Iris pigment epithelial cell (primary cell): Measurements from ENCODE around the gene HIGD1B.
A peak's percentile ranks its signal among the peaks of the same experiment; 100 is the strongest.

Source experiments
- DNase-seq: peaks from one replicate; pipeline ENCODE4 v3.0.0-alpha.2; 2011; ENCODE audit warnings: low read depth

HIGD1B gene

GRCh38 chr17:44837196-44837595 lies 10.5 kb upstream of the HIGD1B start:
- DNase-seq = no peak

DNA sequence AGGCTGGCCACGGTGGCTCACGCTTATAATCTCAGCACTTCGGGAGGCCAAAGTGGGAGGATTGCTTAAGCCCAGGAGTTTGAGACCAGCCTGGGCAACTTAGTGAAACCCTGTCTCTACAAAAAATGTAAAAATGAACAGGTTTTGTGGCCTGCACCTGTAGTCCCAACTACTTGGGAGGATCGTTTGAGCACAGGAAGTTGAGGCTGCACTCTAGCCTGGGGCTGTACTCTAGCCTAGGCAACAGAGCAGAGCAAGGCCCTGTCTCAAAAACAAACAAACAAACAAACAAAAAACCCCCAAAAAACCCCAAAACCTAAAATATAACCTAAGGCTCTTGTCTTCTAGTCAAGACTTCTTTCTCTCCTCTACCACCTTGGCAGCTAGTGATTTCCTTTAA lies 7.4 kb upstream of the HIGD1B start:
- no peak for DNase-seq

GRCh38 chr17:44840936-44841335 lies 6.7 kb upstream of the HIGD1B start:
- DNase-seq = no peak

DNA sequence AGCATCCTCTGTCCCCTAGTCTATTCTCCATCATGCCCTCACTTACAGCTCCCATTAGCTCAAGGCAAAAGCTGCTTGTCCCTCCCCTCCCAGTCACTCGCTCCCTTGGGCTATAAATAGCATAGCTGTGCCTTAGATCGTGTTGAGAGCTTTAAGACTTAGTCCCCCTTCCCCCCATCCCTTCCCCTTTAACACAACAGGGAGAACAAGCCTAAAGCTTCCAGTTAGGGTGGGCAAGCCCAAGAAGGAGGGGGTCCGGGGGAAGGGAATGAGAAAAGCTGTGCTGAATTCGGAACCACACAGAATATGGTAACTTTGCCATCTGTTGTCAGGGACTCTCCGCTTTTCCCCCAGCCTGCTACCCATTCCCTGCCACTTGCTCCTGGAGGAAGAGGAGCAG lies 4.9 kb upstream of the HIGD1B start:
- DNase-seq = no peak

DNA sequence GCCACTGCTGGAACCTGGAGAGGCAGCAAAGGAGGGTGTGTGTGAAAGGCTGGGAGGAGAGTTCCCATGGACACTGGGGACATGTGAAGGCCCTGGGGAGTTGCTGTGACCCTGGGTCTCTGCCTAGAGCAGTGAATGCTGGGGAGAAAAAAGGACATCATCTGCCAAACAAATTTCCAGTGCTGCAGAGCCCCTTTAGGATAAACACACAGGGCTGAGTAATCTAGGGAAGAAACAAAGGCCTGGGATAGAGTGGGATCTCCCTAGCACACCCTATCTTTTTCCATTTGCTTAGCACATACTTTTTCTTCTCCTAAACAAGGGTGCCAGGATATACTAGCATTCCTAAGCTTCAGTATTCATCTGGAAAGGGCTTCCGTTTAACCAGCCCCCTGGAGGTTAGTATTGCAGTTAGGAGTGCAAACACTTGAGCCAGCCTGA lies 3.3 kb upstream of the HIGD1B start:
- DNase-seq = no peak

- DNase-seq = no peak
These were observed 1.5 kb upstream of the HIGD1B start for GRCh38 chr17:44846206-44846605.

GRCh38 chr17:44848257-44848795 lies 643 bp downstream of the HIGD1B start:
- no peak for DNase-seq

DNA sequence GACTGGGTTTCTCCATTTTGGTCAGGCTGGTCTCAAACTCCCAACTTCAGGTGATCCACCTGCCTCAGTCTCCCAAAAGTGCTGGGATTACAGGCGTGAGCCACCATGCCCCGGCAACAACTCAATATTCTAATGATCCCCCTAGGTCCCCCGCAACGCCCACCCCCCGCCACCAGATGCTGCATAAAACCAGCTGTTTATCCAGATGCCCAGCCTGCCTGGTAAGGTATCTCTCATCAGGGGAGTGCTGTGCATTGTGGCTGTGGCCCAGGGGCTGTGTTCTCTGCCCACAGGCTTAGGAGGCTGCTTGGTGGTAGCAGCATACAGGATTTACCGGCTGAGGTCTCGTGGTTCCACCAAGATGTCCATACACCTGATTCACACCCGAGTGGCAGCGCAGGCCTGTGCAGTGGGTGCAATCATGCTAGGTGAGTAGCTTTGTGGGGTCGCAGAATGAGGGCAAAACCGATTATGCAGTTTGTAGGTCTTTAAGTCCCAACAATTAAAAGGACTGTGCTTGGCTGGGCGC lies 1.3 kb downstream of the HIGD1B start:
- no peak for DNase-seq

DNA sequence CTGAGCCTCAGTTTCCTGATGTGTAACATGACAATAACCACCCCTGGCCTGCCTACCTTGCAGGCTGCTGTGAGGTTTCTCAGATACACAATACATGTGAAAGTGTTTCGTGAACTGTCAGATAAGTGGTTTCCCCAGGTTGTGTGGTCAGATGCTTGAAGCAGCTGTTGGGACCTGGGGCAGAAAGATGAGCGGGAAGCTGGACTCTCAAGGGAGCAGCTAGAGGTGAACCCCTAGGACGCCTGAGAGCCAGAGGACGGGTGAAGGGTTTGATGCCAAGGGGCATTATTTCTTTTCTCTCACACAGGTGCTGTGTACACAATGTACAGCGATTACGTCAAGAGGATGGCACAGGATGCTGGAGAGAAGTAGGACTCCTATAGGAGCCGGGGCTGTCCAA lies 2.3 kb downstream of the HIGD1B start:
- DNase-seq = no peak

DNA sequence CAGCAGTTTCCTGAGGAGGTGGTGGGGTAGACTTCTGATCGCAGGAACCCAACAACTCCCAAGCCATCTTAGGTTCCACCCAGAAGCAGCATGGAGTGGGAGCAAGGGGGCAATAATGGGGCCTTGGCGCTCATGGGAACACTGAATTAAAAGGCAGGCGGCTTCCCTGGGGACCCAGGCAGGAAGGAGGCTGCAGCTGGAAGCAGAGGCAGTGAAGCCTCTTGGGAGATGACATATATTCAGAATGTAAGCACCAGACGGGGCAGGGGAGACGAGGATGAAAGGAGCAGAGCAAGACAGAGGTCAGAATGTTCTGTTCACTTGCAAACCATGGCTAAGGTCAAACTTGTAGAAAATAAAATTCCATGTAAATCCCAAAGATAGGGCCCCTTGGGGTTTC lies 2.9 kb downstream of the HIGD1B start:
- DNase-seq = no peak

DNA sequence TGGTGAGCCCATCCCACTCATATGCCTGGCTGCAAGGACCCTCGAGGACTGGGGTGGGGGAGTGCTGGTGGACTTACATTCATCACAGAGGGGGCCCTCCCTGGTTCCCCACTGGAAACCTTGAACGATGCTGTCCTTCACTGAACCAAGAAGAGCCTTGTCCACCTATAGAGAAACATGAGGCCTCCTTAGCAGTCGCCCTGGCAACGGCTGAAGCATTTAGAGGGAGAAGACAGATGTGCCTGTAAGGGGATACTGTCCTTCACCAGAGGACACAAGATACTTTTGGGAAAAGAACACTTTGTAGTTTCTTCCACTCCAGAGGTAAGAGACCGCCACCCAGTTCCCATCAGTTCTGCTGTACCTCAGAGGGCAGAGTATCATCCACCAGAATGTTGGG lies 6.5 kb downstream of the HIGD1B start:
- no peak for DNase-seq

DNA sequence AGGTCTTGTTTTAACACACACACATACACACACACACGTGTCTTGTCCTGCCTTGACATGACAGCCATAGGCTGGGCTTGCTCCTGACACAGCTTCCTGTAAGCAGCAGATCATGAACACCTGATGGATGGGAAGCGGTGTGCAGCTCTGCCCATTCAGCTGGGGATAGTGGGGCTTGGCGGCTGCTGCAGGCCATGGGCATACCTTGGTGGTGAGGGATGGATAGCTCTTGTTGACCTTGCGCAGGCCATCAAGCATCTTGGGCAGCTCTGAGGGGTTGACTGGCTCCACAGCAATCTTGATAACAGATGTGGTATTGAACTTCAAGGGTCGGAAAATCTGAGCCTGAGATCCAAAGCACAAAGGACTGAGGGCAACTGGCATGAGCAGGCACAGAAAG lies 12.0 kb downstream of the HIGD1B start:
- no peak for DNase-seq

GRCh38 chr17:44862278-44862914 lies 14.7 kb downstream of the HIGD1B start:
- DNase-seq = no peak

- DNase-seq = peak; percentile 59
These were observed 15.6 kb downstream of the HIGD1B start for GRCh38 chr17:44863061-44863918.

DNA sequence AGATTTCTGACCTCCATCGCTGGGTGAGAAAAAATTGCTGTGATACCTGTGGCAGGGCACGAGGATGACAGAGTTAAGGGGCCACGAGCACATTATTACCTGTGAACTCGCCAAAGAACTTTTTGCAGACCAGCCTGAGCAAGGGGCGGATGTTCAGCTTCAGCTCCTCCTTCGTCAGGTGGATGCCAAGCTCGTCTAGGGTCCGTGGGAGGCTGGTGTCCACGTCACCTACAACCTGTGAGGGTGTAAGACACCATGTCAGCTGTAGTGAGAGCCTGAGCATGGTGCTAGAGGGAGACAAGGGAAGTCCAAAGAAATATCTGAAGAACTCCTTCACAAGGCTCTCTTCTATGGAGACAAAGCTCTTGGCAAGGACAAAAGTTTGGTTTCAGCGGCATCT lies 17.1 kb downstream of the HIGD1B start:
- no peak for DNase-seq

DNA sequence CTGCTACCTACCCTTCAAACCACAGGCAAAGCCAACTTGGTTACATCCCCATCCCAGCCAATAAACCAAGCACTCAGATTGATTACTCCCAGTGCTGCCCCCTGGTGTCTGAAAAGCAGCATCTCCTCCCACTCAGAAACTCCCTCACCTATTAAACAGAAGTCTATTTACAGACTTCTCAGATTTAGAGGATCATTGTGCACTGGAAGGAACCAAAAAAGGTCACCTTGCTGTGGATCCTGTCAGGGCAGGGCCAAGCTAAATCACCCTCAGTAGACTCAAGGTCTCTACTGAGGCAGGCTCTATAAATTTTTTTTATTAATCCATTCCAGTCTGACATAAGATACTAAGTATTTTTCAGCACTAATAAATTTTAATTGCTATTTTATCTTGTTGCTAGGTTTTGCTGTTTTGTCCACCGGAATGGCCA lies 17.6 kb downstream of the HIGD1B start:
- peak; percentile 67 for DNase-seq

GRCh38 chr17:44865931-44866330 lies 18.2 kb downstream of the HIGD1B start:
- DNase-seq = peak; percentile 27

DNA sequence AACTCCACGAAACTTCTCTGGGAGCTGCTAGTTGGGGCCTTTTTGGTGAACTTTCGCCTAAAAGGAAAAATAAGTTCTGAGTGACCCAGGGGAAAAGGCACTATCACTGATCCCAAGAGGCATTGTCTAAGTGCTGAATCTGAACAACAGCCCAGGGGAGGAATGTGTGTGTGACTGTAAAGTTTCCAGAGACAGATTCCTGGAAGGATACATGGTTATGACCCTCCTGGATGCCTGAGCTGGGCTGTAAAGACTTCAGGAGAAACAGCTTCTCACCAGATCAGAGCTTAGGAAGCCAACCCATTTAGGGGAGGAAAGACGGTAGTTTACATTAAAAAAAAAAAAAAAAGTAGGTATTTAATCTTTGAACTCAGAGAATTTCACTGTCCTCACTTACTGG lies 20.2 kb downstream of the HIGD1B start:
- no peak for DNase-seq

- no peak for DNase-seq
These were observed 23.9 kb downstream of the HIGD1B start for GRCh38 chr17:44871556-44871955.

DNA sequence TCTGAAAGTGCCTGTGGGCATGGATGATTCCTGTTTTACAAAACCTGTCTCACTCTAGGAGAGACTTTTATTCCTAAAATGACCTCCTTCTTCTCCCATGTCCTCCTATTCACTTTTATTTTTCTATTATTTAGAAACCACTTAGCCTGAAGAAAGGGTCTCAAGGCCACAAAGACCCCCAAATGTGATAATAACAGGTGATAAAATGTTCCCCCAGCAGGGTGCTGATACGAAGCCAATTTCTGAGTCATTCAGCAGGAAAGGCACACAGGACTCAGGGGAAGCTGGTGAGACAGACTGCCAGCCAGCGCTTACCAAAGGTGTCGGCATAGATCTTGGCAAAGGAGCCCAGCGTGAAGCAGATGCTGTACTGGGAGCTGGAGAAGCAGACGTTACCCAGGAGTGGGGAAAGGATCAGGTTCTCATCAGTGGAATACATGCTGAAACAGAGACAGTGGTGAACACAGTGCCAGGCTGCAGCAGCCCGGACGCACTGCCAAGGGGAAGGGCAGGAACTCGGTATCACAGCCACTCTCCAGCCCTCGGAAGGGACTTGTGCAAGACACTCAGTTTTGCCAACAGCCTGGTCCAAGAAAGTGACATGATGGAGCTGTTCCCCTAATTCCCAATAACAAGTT lies 24.6 kb downstream of the HIGD1B start:
- no peak for DNase-seq

DNA sequence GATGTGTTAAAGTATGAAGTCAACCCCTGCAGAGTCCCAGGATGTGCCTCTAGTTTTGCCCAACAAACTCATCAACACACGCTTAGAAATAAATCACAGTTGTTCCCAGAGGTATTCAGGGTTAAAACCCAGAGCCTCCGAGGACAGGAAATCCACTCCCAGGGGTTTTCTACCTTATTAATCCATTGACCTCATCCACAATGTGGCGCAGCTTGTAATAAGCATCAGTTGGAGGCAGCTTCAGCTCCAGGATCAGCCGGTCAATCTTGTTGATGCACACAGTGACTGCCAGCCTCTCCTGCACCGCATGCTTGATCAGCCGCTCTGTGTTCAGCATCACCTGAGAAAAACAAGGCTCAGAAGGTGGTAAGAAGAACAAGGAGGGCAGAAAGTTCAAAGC lies 28.1 kb downstream of the HIGD1B start:
- DNase-seq = no peak

DNA sequence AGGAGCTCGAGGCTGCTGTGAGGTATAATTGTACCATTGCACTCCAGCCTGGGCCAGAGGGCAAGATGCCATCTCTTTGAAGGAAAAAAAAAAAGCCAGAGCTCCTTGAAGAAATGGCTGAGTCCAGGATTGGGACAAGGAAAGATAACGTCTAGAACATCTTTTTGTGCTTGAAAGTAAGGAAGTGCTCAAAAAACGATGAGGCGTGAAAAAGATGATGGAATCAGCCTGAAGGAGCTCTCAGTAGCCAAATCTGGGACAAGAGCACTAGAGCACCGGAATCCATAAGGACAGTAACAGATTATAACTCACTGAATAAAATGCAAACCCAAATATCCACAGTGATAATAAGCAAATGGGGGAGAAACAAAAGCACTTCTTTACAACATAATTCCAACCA lies 29.4 kb downstream of the HIGD1B start:
- no peak for DNase-seq
